Measurements from ENCODE around the gene NKX1-1.

The NKX1-1 gene

DNA sequence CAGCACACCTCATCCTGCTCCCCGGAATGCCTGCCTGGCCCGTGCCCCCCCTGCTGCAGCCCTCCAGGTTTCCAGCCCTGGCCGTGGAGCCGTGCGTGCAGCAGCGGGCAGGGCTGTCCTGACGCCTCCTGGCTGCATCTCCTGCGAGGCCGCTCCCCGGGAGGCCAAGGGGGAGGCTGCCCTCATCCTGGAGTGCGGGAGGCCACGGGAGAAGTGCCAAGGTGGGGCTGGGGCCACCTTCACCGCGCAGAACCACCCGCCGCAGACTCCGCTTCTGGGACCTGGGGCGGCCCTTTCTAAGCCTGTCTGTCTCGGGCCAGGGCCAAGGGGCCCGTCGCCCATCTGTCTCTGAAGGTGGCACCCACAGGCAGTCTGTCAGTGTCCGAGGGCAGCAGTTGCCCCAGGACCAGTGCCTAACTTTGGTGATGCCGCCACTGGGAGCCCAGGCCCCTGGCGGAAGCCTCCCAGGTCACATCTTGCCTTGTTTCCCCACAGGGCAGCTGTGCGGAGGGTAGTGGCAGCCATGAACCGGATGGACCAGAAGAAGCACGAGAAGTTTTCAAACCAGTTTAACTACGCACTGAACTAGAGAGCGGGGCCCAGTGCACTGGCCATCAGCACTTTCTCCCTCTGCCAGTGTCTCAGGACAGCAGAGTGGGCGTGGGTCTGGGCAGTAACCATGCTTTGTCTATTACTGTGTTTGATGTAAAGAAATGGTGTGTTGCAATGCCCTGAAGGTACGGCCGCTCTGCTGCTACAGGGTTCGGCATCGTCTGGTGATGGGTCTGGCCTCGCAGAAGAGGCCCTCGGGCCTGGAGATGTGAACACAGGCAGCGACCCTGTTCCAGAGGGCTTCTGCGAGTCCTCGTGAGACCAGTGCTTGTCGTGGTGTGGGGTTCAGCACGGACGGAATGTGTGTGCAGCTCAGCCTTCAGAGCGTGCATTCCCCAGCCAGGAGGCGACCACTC lies 20.6 kb downstream of the NKX1-1 start:
- no peak for DNase-seq (ENCODE audit: low read depth)

DNA sequence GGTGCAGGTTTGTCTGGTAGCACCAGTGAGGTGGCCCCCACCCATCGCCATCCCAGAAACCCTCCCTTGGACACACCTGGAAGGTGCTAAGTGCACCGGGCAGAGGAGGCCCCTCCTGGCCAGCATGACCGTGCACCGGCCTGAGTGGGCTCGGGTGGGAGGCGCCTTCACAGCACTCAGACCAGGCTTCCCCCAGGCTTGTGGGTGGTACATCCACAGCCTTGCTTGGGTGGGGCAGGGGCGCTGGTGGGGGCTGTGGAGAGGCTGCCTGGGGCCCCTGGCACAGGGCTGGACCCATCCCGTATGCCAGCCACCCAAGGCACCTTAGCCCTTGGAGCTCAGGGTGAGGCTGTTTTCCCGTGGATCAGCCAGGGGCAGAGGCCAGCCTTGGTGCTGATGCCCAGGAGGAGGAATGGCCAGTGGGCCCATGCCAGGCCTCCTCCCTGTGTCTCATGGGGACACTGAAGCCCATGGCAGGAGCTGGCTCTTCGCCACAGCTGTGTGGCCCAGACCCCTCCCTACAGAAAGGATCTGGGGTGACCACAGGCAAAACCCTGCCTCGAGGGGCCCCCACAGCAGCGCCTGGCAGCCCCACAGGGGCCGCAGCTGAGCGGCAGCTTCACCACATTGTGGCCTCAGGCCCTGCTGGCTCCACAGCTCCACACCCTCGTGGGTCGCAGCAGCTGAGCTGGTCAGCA lies 21.4 kb downstream of the NKX1-1 start:
- no peak for DNase-seq (ENCODE audit: low read depth)

DNA sequence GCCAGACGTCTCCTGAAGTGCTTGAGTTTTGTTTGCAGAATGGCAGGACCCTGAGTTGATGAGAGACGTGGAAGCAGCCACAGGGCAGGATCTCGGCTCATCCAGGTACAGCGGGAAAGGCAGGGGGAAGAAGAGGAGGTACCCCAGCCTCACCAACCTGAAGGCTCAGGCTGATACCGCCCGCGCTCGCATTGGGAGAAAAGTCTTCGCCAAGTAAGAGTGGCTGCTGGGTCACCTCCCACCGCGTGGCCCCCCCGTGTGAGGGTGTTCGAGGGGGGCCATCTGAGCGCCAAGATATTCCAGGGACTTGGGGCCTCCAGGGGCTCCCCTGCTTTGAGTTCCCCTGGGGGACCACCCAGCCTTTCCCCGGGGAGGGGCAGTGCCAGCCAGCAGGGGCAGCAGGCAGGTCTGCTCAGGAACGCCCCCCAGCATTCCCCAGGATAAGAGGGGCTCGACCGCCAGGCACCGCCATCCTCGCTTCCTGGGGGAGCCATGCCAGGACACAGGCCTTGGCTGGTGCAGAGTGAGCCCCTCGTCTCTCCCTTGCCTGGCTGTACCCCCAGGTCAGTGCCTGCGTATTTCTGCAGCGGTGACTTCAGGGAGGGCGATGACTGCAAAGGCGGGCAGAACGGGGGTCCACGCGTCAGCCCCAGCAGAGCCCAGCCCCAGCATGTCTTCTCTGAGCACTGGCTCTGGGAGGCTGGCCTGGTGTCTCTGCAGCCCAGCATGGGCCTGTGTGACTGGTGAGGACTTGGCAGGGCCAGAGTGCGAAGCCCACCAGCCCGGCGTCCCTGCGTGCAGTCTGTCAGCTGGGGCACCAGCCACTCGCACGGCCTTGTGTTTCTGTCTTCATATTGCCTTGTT lies 22.3 kb downstream of the NKX1-1 start:
- DNase-seq (ENCODE audit: low read depth) = no peak

DNA sequence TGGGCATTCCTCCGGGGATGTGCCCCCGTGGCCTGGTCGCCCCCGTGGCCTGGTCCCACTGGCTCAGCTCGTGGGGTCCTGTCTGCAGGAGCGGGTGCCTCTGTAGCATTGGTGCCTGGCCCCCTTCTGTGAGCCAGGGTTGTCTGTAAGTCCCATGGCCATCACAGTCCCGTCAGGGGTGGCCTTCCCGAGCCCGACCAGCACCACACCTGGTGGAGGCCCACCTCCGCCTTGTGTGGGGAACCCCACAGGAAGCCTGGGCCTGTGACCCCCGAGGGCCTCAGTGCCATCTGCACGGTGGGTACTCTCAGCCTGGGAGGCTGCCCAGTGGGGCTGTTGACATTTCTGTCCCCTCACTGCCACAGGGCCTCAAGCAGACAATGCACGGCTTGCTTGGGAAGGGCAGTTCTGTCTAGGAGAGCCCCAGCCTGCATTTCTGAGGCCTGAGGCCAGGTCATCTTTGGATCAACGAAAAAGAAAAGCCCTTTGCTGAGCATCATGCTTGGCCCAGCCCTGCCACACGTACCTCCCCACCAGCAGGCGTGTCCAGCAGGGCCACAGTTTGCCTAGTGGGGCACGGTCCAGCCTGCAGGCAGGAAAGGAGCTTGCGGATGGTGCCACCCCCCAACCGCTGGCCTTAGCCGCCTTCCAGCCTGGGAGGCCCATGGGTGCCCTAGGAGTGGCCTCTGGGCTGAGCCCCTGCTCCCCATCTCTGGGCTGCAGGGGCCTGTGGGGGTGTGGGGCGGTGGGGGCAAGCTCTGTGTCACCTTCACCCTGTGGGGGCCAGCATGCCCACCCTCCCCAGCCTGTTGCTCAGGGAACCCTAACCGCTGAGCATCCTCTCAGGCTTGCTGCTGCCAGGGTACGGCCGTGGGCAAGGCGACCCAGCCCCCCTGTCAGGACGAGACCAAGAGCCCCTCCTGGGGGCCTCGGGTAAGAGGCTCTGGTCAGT lies 23.2 kb downstream of the NKX1-1 start:
- no peak for DNase-seq (ENCODE audit: low read depth)

DNA sequence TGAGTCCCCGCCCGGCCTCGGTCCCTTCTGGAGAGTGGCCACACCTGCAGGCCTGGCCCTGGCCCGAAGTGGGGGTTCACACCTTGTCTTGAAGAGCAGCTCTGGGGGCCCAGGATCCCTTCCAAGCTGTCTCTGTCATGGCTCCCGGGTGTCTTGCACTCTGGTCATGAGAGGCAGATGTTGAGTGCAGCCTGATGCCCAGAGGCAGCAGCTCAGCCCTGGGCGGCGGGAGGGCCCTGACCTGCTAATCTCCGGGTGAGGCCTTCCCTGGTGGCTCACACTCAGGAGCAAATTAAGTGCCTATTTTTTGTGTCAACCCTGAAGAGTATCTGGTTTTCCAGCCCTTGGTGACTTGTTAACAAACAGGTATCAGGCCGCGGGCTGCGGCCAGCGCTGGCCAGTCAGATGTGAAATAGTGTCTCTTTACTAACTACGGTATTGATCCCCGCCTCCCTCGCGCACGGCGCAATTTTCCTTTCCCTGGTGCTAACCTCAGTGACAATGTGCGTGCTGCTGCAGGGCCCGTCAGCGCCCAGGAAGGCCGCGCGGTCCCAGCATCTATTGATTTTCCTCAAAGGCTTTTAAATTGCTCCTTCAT lies 24.2 kb downstream of the NKX1-1 start:
- DNase-seq (ENCODE audit: low read depth) = no peak

DNA sequence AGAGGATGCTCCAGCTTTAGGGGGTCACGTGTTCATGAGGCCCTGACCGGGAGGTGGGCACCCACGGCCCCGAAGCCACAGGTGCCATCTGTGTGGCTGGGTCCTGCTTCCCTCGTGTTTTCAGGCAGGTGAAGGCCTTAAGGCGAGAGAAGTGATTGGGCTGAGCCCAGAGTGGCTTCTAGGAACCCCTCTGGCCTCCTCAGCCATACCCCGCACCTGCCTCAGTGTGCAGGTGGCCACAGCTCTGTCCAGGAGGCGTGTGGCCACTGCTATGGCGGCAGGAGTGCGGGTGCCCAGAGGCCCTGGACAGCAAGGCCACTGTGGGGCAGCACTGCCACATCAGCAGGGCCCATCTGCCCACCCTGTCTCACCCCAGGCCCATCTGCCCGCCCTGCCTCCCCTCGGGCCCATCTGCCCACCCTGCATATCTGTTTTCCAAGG lies 25.0 kb downstream of the NKX1-1 start:
- DNase-seq (ENCODE audit: low read depth) = no peak

DNA sequence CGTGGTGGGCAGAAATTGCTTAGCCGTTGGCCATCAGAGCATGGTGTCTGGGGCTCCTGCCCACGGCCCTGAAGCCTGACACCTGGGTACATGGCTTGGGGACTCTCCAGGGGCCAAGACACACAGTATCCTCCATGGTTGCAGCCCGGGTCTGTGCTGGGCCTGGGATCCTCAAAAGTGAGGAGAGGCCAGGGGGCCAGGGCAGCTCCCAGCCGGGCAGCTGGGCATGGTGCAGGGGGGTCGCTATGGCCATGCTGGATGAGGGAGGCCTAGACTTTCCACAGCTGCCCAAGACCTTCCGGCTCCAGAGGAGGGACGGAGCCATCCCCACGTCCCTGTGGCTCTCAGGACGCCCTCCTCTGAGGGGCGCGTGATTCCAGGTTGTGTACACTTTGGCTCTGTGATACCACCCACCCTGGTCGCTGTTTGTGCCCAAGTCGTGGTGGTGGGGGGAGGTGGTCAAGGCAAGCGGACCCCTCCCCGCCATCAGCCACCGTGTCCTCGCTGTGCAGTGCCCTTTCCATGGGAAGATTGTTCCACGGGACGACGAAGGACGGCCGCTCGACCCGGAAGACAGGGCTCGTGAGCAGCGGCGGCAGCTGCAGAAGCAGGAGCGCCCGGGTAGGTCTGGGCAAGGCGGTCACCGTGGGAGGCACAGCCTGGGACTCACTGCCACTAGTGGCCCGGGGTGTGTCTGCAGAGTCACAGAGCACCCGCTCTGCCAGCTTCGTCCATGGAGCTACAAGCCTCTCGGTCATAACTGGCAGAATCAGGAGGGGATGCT lies 25.7 kb downstream of the NKX1-1 start:
- DNase-seq (ENCODE audit: low read depth) = no peak

DNA sequence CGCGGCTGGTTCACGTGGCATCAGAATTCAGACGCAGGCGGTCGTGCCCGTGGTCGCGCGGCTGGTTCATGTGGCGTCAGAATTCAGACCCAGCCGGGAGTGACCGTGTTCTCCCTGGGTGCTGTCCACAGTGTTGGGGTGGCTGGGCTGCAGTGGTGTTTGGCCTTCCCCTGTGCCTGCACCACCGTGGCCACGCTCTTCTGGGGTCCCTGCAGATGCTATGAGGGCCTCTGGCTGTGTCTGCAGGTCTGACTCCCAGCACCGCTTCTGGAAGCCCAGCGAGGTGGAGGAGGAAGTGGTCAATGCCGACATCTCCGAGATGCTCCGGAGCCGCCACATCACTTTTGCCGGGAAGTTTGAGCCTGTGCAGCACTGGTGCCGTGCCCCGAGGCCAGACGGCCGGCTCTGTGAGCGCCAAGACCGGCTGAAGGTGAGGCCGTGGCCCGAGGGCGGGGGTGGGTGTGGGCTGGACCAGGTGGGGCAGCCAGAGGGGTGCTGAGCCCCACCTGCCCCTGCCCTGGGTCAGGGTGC lies 26.4 kb downstream of the NKX1-1 start:
- no peak for DNase-seq (ENCODE audit: low read depth)

DNA sequence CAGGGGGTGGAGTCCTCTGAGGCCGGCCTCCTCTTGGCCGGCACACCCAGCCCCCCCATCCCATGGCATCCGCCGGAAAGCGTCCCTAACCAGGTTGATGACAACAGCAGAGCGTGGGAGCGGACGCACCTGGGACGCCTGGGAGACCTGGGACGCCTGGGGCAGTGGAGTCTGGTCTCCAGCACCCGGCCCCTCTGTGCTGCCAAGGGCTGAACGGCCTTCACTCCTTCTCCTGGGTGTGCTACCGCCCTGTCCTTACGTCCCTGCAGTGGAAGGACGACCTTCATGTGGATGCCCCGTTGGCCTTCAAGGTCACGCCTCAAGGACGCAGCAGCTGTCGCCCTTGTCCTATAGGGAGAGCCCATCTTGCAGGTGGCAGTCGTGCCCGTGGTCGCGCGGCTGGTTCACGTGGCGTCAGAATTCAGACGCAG lies 26.9 kb downstream of the NKX1-1 start:
- DNase-seq (ENCODE audit: low read depth) = no peak

DNA sequence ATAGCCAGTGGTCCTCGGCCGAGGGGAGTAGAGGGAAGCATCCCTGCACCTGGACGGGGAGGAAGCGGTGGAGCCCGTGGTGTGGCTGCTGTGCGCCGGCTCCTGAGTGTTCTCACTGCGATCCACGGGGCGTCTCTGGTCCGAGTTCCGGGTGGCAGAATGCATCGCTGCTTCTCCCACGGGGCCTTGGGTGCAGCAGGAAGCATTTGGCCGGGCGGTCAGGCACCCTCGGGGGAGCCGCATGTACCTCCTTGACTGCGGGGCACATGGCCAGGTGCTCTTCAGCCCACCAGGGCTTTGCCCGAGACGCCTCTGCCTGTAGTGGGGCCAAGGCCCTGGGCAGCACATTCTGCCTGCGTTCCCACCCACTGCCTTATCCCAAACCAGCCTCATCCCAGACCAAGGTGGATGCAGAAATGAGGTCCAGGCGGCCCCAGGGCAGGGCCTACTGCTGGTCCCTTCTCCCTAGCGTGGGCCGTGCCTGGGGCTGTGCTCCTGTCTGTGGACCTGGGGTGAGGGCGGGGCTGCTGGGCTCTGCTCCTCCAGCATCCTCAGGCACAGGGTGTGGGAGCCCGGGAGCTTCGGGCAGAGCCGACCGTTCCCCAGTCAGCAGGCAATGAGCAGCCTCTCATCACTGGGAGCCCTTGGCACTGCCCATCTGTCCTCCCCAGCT lies 27.5 kb downstream of the NKX1-1 start:
- no peak for DNase-seq (ENCODE audit: low read depth)

DNA sequence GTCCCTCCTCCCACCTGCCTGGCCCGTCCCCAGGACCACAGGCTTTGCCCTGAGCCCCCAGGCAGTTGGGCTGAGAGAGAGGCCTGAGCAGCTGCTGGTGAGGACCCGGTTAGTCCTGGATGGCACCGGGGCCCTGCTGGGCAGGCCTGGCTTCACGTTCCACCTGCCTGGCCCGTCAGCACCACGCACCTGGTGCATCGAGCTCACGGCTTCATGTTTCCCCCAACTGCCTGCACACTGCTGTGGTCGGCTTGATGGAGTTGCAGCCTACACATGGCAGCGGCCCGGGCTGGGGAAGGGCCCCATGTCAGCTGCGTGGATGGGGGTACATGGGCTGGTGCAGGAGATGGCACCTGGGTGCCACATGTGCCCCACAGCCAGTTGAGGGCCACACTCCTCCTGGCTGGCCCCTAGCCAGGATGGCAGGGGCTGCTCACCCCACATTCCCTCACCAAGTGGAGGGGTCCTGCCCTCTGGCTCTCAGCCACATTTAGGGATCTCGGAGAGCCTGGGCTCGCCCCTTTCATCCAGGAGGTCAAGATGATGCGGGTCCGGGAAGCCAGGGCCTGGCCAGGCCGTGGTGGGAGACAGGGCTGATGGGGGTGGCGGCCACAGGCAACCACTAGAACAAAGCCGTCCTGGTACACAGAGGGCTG lies 28.5 kb downstream of the NKX1-1 start:
- no peak for DNase-seq (ENCODE audit: low read depth)

DNA sequence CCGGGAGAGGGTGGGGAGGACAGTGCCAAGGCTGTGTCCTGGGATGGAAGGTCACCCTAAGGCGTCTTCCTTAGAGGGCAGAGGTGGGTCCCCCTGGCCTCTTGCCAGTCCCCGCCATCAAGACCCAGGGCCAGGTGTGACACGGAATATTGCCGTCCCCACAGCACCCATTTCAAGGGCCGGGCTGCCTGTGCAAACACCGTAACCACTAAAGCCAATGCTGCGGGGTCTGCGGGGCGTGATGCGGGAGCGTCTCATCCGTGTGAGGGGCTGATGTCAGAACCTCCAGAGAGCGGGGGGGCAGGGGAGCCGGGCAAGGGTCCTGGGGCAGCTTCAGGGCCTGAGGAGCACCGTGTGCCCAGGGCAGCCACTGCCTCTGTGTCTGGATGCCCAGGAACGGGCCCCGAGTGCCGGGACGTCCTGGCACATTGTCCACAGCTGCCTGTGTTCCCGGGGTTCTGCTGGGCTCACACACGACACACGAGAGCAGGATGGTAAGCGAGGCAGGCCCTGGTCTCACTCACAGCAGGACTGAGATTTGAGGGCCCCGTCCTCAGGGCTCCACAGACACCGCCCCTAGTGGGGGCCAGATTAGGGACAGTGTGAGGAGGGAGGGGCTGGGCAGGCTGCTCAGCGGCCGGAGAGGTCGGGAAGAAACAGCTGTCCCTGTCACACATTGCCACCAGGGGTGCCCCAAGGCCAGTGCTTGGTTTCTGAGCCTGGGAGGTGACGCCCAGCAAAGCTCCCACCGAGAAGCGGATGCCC lies 29.2 kb downstream of the NKX1-1 start:
- no peak for DNase-seq (ENCODE audit: low read depth)

DNA sequence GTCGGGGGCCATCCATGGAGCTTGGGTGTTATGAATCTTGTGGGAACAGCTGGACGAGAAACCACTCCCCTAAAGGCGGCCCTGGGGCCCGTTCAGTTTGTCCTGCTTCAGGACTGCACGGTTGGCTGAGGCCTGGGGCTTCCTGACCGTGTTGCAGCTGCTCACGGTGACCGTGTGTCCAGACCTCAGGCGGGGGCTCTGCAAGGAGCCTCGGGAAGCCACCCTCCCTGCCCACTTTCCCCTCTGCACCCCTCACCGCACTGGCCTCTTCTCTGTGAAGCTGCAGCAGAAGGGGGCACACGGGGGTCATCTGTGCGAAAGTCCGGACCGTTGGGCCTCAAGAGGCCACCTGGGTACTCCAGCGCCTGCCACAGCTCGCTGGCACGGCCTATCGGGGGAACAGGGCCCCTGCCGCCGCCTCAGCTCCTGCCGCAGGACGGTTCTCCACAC lies 29.8 kb downstream of the NKX1-1 start:
- no peak for DNase-seq (ENCODE audit: low read depth)

DNA sequence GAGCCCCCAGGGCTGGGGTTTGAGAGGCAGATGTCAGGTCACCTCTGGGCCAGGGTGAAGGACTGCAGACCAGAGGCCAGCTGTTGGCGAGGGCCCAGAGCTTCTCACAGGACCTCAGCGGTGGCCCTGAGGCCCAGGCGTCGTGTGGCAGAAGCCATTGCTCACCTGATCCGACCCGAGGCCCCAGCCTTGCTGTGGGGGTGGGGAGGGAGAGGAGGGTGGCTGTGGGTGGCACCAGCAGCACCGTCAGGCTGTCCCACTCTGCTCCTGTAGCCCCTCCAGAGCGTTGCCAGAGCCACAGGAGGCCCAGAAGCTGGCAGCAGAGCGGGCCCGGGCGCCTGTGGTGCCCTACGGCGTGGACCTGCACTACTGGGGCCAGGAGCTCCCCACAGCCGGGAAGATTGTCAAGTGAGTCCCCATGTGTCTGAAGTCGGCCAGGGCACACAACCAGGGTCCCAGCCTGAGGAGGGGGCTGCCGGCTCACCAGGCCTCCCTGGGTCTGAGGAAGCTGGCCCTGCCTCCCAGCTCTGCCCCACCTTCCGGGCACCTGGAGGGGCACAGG lies 30.4 kb downstream of the NKX1-1 start:
- DNase-seq (ENCODE audit: low read depth) = no peak

DNA sequence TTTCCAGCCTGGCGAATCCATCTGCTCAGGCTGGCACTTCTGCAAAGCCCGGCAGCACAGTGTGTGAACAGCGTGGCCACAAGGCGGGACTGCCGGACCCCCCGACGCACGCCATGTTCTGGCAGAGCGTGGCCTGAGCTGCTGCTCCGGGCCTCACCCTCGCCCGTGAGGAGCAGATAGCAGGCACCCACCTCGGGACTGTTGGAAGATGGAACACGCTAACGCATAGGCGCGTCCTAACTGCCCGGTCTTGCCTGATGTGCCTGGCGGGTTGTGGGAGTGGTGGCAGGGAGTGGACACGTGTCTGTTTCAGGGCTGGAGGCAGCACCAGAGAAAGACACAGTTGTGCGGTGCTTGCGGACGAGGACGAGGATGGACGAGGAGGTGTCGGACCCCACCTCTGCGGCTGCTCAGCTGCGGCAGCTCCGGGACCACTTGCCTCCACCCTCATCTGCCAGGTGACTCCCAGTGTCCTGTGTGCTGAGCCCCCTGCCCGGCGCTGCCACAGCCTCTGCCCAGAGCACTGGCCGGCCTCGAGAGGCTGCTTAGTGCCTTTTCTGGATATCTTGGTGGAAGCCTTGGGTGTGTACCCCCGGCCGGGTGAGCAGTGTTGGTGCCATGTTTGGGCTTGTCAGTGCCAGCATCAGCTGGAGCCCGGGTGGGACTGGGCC lies 31.1 kb downstream of the NKX1-1 start:
- no peak for DNase-seq (ENCODE audit: low read depth)

DNA sequence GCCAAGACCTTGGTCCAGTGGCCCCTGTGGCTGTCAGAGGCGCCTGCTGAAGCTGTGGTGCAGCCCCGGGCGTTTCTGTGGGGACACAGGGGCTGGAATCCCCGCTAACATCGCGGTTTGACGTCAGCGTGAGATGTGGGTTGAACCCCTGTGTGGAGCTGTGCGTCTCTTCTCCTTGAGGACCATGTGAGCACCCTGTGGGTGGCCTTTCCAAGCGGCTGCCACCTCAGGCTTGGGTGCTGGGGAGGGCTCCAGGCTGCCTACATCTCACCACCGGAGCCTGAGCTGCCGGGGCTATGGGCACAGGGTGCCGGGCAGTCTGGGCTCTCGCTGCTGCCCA lies 31.6 kb downstream of the NKX1-1 start:
- no peak for DNase-seq (ENCODE audit: low read depth)

Data from fibroblast of the conjunctiva (primary cell).